A549 (cell line): Measurements from ENCODE around the gene RBKS. TPM values are rescaled to one million over a fixed set of nuclear protein-coding genes. Genes with fewer than 3 reads are reported as not detected.
A peak's percentile ranks its signal among the peaks of the same experiment; 100 is the strongest.

Experiments
- ATAC-seq, 2 experiments: fragments of 200-7000 bp in 1 of 2; fragments of >200 bp in 1 of 2; cut with Nextera tagmentation in 1 of 2; cut with Tn5 transposase in 1 of 2; 3 replicates each; pipeline versions ENCODE4 v1.8.0 to v1.9.1; 2018 to 2020; ENCODE audit warnings: mild to moderate bottlenecking in 1 of 2, moderate library complexity in 1 of 2
- CTCF ChIA-PET: fragments of 300-600 bp; sonication (Branson Sonifier 250); formaldehyde crosslinking; extraction: SDS; loops from one replicate; lab custom pipeline; 2021; ENCODE audit warnings: antibody characterized with exemption, inconsistent platforms; lab: Yijun Ruan, JAX
- POLR2A ChIA-PET: fragments of 350-600 bp; formaldehyde crosslinking; extraction: SDS; loops from one replicate; lab custom pipeline; 2021; ENCODE audit warnings: antibody characterized with exemption, inconsistent platforms; lab: Yijun Ruan, JAX
- DNase-seq, 2 experiments: peaks; one replicate each; pipeline versions ENCODE4 v3.0.0 to v3.0.0-alpha.2; 2011 to 2016; ENCODE audit warnings: low read depth in 1 of 2, low spot score in 1 of 2
- FAIRE-seq: peaks from 2 replicates; lab custom pipeline; 2011; peaks lifted over from hg19 to GRCh38; lab: Jason Lieb, UNC
- H3K27ac ChIP-seq, 2 experiments: fragments of >200 bp; sonication (Bioruptor Twin); formaldehyde crosslinking; 3 replicates each; pipeline ENCODE4 v1.5.1; 2016 to 2017
- H3K4me1 ChIP-seq: fragments of >200 bp; sonication (Bioruptor Twin); formaldehyde crosslinking; 3 replicates; pipeline ENCODE4 v1.6.1; 2016
- H3K4me2 ChIP-seq: fragments of >200 bp; sonication (Bioruptor Twin); formaldehyde crosslinking; 3 replicates; pipeline ENCODE4 v1.6.1; 2016
- H3K4me3 ChIP-seq: fragments of >200 bp; sonication (Bioruptor Twin); formaldehyde crosslinking; 3 replicates; pipeline ENCODE4 v1.5.1; 2016
- H3K9me3 ChIP-seq: fragments of >200 bp; sonication (Bioruptor Twin); formaldehyde crosslinking; 3 replicates; pipeline ENCODE4 v1.6.1; 2016
- ATOH8 ChIP-seq: fragments of 250-450 bp; sonication (Bioruptor Pico); IDR thresholded peaks from 2 replicates; pipeline ENCODE4 v1.5.0; 2020; ENCODE audit warnings: low read depth, mild to moderate bottlenecking, moderate library complexity
- BCL3 ChIP-seq: fragments of >200 bp; sonication (Bioruptor Twin); formaldehyde crosslinking; IDR thresholded peaks from 3 replicates; pipeline ENCODE4 v1.6.1; 2016
- CBX2 ChIP-seq: fragments of 200-600 bp; sonication (generic); IDR thresholded peaks from 2 replicates; pipeline ENCODE4 v1.6.1; 2016; ENCODE audit warnings: low read depth, mild to moderate bottlenecking, borderline replicate concordance
- CHD4 ChIP-seq: fragments of 200-600 bp; sonication (generic); IDR thresholded peaks from 2 replicates; pipeline ENCODE4 v1.6.1; 2016; ENCODE audit warnings: antibody characterized with exemption, mild to moderate bottlenecking, borderline replicate concordance
- EHF ChIP-seq: fragments of 250-450 bp; sonication (Bioruptor Pico); IDR thresholded peaks from 2 replicates; pipeline ENCODE4 v1.5.0; 2020; ENCODE audit warnings: mild to moderate bottlenecking
- EHMT2 ChIP-seq: fragments of 200-600 bp; sonication (generic); IDR thresholded peaks from 2 replicates; pipeline ENCODE4 v1.6.1; 2016; ENCODE audit warnings: antibody characterized with exemption, low read depth, mild to moderate bottlenecking, moderate library complexity
- ELK1 ChIP-seq: fragments of 150-350 bp; IDR thresholded peaks from 2 replicates; pipeline ENCODE4 v1.6.1; 2014; ENCODE audit warnings: low read depth, mild to moderate bottlenecking, low read length
- FOXS1 ChIP-seq: fragments of 250-450 bp; sonication (Bioruptor Pico); IDR thresholded peaks from 2 replicates; pipeline ENCODE4 v1.5.0; 2020; ENCODE audit warnings: mild to moderate bottlenecking, moderate library complexity
- HDAC2 ChIP-seq: fragments of 200-600 bp; sonication (generic); IDR thresholded peaks from 2 replicates; pipeline ENCODE4 v1.6.1; 2016
- HMGXB4 ChIP-seq: fragments of 250-450 bp; sonication (Bioruptor Pico); IDR thresholded peaks from 2 replicates; pipeline ENCODE4 v1.5.0; 2021; ENCODE audit warnings: mild to moderate bottlenecking, moderate library complexity, borderline replicate concordance
- JUNB ChIP-seq: fragments of >200 bp; sonication (Bioruptor Twin); formaldehyde crosslinking; IDR thresholded peaks from 2 replicates; pipeline ENCODE4 v1.6.1; 2016
- MAX ChIP-seq: IDR thresholded peaks from 2 replicates; pipeline ENCODE4 v1.6.1; 2012
- NFE2L2 ChIP-seq: fragments of 150-350 bp; conservative IDR thresholded peaks from 2 replicates; pipeline ENCODE4 v1.6.1; 2014; ENCODE audit warnings: low read length
- PBX3 ChIP-seq: IDR thresholded peaks from 2 replicates; pipeline ENCODE4 v1.6.1; 2012
- PHF8 ChIP-seq: fragments of 200-600 bp; sonication (generic); IDR thresholded peaks from 2 replicates; pipeline ENCODE4 v1.6.1; 2016; ENCODE audit warnings: low read depth, mild to moderate bottlenecking, antibody characterized with exemption, moderate library complexity, borderline replicate concordance
- POLR2A ChIP-seq: IDR thresholded peaks from 2 replicates; pipeline ENCODE4 v1.6.1; 2012; ENCODE audit warnings: mild to moderate bottlenecking, low read length
- POLR2AphosphoS2 ChIP-seq: conservative IDR thresholded peaks from 2 replicates; pipeline ENCODE4 v1.6.1; 2012; ENCODE audit warnings: low read length, improper control_type of control experiment, inconsistent platforms
- RCOR1 ChIP-seq: fragments of 150-350 bp; IDR thresholded peaks from 2 replicates; pipeline ENCODE4 v1.6.1; 2014; ENCODE audit warnings: antibody characterized with exemption, low read length, low read depth
- SMC3 ChIP-seq: fragments of >200 bp; sonication (Bioruptor Twin); formaldehyde crosslinking; IDR thresholded peaks from 3 replicates; pipeline ENCODE4 v1.6.1; 2018; ENCODE audit warnings: inconsistent platforms
- TFCP2L1 ChIP-seq: fragments of 250-450 bp; sonication (Bioruptor Pico); IDR thresholded peaks from 2 replicates; pipeline ENCODE4 v1.5.0; 2021; ENCODE audit warnings: mild to moderate bottlenecking
- ZC3H11A ChIP-seq: fragments of 450-650 bp; IDR thresholded peaks from 2 replicates; pipeline ENCODE4 v1.6.1; 2014; ENCODE audit warnings: antibody characterized with exemption, mild to moderate bottlenecking
- ZSCAN20 ChIP-seq: fragments of 250-450 bp; sonication (Bioruptor Pico); IDR thresholded peaks from 2 replicates; pipeline ENCODE4 v1.8.0; 2022; ENCODE audit warnings: mild to moderate bottlenecking, moderate library complexity
- WGBS: methylation state at CpG from one replicate; pipeline ENCODE4 v1.1.6; 2017; ENCODE audit errors: missing lambda C conversion rate; 5-methylcytosine and 5-hydroxymethylcytosine counted together
- polyA plus RNA-seq, 4 experiments: library from polyadenylated mRNA; depleted of rRNA in 3 of 4; stranded (reverse); fragments of >200 nt; fragmentation: RNase III in 1 of 4; extraction: RNeasy Plus Mini Kit Qiagen cat#74134 plus additional on column Dnase treatment in 1 of 4; gene quantifications; 2 replicates in 3 of 4; 3 replicates in 1 of 4; pipeline ENCODE4 v1.2.3, GENCODE V29; 2011 to 2017
- TF ChIP-seq, protein P1 (sequence below): fragments of >200 bp; sonication (Bioruptor Twin); formaldehyde crosslinking; IDR thresholded peaks from 2 replicates; pipeline ENCODE4 v1.6.1; 2016
- TF ChIP-seq, protein P2 (sequence below): fragments of 450-650 bp; IDR thresholded peaks from 2 replicates; pipeline ENCODE4 v1.6.1; 2014; ENCODE audit warnings: antibody characterized with exemption
- TF ChIP-seq, protein P3 (sequence below): fragments of 200-600 bp; sonication (generic); IDR thresholded peaks from 2 replicates; pipeline ENCODE4 v1.6.1; 2016; ENCODE audit warnings: antibody characterized with exemption, mild to moderate bottlenecking, moderate library complexity

RBKS gene
- polyA plus RNA-seq, 2 of the 4 experiments (the other 2 are of a cell fraction) = 7.6 to 8.5 TPM

- peak overlapping the region; percentile 65 to 80 for H3K27ac ChIP-seq
- no peak for ATAC-seq
- H3K4me2 ChIP-seq = peak overlapping the region; percentile 68
- H3K4me1 ChIP-seq = peaks cover 52% of the 10 kb centered on the region
- no peak for DNase-seq
- POLR2A ChIA-PET = interaction anchor here (0.5 kb wide), 1 partner anchor 22 kb away, joined by 4 read pairs; no protein-coding TSS in a partner anchor
- no peaks in the 10 kb centered on the region for H3K9me3 ChIP-seq
- WGBS = 55% methylated on average over 4 of the region's 4 CpGs
- TF ChIP-seq CHD4 = no peak
- TF ChIP-seq HMGXB4 = no peak
- TF ChIP-seq NFE2L2 = no peak
- TF ChIP-seq, protein P1, sequence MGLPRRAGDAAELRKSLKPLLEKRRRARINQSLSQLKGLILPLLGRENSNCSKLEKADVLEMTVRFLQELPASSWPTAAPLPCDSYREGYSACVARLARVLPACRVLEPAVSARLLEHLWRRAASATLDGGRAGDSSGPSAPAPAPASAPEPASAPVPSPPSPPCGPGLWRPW = no peak
- no peak for TF ChIP-seq POLR2AphosphoS2
- TF ChIP-seq JUNB = no peak
- no peak for TF ChIP-seq PHF8
- no peak for TF ChIP-seq CBX2
- TF ChIP-seq, protein P2, sequence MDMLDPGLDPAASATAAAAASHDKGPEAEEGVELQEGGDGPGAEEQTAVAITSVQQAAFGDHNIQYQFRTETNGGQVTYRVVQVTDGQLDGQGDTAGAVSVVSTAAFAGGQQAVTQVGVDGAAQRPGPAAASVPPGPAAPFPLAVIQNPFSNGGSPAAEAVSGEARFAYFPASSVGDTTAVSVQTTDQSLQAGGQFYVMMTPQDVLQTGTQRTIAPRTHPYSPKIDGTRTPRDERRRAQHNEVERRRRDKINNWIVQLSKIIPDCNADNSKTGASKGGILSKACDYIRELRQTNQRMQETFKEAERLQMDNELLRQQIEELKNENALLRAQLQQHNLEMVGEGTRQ = no peak
- no peak for TF ChIP-seq HDAC2
- TF ChIP-seq TFCP2L1 (CRISPR knock-in tag) = no peak
- TF ChIP-seq PBX3 = no peak
- no peak for TF ChIP-seq ZC3H11A
- TF ChIP-seq EHMT2 = no peak
- TF ChIP-seq ATOH8 (CRISPR knock-in tag) = no peak
- no peak for TF ChIP-seq FOXS1 (CRISPR knock-in tag)
- no peak for TF ChIP-seq POLR2A
- TF ChIP-seq MAX = no peak
- TF ChIP-seq RCOR1 = no peak
- FAIRE-seq = peak; percentile 65
- CTCF ChIA-PET = interaction anchor here (0.6 kb wide), 1 partner anchor 49 kb away, joined by 3 read pairs; no protein-coding TSS in a partner anchor
- no peak overlapping the region for H3K4me3 ChIP-seq
Measured at GRCh38 chr2:27931361-27931950, 41.3 kb upstream of the RBKS start.

- H3K4me2 ChIP-seq = peak overlapping the region; percentile 27
- 82% methylated on average over 11 of the region's 11 CpGs for WGBS
- H3K9me3 ChIP-seq = no peaks in the 10 kb centered on the region
- no peak for ATAC-seq
- H3K4me3 ChIP-seq = no peak overlapping the region
- ChIA-PET CTCF (interaction anchor here (0.8 to 1.1 kb wide), 2 partner anchors 11 to 246 kb away, joined by 3 read pairs; no protein-coding TSS in a partner anchor), POLR2A (no interaction called here)
- peak overlapping the region; percentile 65 to 73 for H3K27ac ChIP-seq
- peaks cover 64% of the 10 kb centered on the region for H3K4me1 ChIP-seq
- peak; percentile 76 for FAIRE-seq
- DNase-seq = no peak
- TF ChIP-seq HDAC2 = no peak
- TF ChIP-seq EHMT2 = no peak
- TF ChIP-seq RCOR1 = no peak
- TF ChIP-seq, protein P3, sequence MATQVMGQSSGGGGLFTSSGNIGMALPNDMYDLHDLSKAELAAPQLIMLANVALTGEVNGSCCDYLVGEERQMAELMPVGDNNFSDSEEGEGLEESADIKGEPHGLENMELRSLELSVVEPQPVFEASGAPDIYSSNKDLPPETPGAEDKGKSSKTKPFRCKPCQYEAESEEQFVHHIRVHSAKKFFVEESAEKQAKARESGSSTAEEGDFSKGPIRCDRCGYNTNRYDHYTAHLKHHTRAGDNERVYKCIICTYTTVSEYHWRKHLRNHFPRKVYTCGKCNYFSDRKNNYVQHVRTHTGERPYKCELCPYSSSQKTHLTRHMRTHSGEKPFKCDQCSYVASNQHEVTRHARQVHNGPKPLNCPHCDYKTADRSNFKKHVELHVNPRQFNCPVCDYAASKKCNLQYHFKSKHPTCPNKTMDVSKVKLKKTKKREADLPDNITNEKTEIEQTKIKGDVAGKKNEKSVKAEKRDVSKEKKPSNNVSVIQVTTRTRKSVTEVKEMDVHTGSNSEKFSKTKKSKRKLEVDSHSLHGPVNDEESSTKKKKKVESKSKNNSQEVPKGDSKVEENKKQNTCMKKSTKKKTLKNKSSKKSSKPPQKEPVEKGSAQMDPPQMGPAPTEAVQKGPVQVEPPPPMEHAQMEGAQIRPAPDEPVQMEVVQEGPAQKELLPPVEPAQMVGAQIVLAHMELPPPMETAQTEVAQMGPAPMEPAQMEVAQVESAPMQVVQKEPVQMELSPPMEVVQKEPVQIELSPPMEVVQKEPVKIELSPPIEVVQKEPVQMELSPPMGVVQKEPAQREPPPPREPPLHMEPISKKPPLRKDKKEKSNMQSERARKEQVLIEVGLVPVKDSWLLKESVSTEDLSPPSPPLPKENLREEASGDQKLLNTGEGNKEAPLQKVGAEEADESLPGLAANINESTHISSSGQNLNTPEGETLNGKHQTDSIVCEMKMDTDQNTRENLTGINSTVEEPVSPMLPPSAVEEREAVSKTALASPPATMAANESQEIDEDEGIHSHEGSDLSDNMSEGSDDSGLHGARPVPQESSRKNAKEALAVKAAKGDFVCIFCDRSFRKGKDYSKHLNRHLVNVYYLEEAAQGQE = no peak
- no peak for TF ChIP-seq SMC3
- TF ChIP-seq ELK1 = no peak
- TF ChIP-seq CHD4 = no peak
- TF ChIP-seq EHF (CRISPR knock-in tag) = no peak
- 0 out of 3 replicates have a peak, but pooled peaks have one; percentile 25 for TF ChIP-seq BCL3
- no peak for TF ChIP-seq ZSCAN20
Measured at GRCh38 chr2:27929916-27930486, 39.8 kb upstream of the RBKS start.
